LoVo (cell line): ENCODE results near the gene BBIP1.
"Not testable (repeated sequence)": the region's sequence is repeated elsewhere in the genome, so short reads cannot be mapped to it uniquely, and the experiment has no call there.

Source experiments
- DNase-seq: peaks from one replicate; pipeline ENCODE4 v3.0.0-alpha.2; 2016; ENCODE audit warnings: low spot score

BBIP1 gene

DNA sequence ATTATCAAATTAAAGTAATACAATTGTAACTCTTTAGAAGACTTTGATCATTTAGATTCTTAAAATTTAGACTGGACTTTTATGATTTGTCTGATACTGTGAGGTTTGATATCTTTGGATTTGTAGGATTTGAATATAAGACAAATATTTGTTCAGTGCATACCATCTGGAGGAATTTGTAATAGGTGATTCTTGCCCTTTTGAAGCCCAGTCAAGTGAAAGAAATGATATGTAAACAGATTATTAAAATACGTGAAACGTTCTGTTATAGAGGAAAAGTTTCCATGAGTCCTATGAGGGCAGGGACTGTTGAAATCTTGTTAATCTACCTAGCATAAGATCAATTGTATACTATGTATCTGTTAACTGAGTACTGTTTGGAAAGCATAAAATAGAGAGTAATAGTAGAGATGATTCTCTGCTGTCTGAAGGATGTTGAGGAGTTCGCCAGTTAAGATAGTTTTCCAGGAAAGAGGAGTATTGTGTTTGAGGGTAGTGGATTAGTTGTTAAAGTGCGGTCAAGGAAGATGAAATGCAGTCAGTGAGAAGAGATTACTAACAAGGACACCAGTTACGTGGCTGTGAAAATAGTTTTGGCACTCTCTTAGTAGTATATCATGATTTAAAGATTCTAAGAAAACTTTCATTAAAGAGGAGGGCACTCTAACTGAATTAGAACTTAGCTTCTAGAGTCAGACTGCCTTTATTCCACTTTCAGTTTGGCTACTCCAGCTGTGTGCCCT is 32.9 kb downstream of the BBIP1 start:
- no peak for DNase-seq

DNA sequence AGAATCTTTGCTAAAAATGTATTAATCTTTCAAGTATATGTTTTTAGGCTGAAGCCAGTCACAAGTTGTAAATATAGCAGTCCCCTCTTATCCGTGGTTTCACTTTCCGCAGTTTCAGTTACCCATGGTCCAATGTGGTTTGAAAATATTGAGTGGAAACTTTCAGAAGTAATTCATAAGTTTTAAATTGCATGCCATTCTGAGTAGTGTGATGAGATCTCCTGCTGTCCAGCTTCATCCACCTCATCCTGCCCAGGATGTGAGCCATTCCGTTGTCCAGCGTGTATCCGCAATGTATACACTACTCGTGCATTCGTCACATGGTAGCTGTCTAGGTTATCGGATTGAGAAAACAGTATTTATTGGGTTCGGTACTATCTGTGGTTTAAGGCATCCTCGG is 35.1 kb downstream of the BBIP1 start:
- DNase-seq, result no peak

DNA sequence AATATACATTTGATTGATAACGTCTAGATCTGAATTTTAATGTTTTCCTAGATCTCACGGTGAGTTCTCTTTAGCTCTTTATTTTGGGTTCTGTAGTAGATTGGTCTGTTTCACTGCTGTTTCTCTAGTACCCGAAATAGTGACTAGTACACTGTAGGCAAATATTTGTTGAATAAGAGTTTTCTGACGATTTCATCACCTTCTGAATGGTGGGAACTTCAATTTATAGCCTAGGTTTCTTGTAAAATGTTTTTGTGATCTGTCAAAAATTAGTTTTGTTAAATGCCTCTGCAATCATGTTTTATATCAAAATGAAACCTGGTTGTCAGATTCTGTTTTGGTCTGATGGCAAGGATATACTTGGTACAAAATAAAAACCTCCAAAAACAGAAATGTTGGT is 37.1 kb downstream of the BBIP1 start:
- DNase-seq, result no peak

DNA sequence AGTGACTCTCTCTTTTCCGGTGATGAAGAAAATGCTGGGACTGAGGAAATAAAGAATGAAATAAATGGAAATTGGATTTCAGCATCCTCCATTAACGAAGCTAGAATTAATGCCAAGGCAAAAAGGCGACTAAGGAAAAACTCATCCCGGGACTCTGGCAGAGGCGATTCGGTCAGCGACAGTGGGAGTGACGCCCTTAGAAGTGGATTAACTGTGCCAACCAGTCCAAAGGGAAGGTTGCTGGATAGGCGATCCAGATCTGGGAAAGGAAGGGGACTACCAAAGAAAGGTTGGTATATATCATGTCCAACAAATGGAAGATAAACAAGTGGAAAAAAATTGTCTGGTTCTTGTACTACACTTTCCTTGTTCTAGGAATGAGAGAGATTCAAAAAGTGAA is 37.7 kb downstream of the BBIP1 start:
- DNase-seq, result no peak

DNA sequence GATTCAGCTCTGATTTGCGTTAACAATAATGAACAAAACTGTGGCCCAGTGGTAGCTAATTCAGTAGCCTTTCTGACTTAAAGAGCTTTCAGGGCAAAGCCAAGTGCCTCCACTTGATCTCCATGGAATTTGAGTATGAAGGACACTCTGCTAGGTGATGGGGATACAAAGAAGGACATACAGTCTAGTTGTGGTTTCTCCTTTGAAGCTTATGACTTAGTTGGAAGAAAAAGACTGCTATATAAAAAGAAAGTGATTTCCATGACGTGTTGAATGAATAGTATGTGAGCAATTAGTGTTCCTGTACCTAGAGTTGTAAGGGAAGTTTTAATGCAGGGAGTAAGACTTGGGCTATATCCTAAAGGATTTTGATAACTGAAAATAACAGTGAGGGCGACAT is 39.0 kb downstream of the BBIP1 start:
- no peak for DNase-seq

DNA sequence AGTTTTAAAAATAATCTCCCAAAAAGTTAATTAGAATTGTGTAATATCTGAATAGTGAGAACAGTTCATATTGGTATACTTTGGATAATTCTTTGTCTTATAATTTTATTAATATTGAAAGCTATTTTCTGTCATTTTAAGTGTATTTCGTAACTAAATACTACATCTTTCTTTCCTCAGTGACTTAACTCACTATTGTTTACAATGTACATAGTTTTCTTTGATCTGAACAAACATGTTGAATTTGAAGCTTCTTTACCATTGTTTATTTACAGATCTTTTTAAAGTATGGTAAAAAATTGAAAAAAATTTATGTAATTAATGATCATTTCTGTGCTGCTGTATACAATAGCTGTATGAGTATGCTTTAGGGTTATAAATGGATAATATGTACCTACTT is 42.2 kb downstream of the BBIP1 start:
- DNase-seq, result no peak

DNA sequence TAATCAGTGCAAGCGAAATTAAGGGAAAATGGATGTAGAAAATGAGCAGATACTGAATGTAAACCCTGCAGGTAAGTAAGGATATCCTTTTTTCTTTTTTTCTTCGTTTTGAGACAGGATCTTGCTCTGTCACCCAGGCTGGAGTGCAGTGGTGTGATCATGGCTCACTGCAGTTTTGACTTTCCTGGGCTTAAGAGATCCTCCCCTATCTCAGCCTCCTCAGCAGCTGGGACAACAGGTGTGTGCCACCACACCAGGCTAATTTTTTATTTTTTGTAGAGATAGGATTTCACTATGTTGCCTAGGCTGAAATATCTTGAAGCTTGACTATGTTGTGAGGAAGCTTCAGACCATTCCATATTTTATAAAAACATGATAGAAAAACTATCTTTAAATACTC is 43.0 kb downstream of the BBIP1 start:
- DNase-seq, result no peak

DNA sequence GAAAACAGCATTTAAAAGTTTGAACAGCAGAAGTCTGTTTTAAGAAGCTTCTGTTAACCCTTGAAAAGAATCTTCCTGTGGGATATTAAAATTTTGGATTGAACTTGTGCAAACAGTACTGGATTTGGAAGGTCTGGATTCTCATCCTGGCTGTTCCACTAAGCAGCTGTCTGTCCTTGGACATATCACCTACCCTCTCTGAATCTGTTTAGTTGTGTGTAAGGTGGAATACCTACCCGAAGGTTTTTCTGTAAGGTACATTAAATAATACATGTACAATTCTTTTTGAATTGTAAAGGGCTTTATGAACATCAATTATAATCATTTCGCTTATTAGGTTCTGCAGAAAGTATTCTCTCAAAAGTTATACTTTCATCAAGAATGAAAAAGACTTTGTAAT is 45.0 kb downstream of the BBIP1 start:
- no peak for DNase-seq

DNA sequence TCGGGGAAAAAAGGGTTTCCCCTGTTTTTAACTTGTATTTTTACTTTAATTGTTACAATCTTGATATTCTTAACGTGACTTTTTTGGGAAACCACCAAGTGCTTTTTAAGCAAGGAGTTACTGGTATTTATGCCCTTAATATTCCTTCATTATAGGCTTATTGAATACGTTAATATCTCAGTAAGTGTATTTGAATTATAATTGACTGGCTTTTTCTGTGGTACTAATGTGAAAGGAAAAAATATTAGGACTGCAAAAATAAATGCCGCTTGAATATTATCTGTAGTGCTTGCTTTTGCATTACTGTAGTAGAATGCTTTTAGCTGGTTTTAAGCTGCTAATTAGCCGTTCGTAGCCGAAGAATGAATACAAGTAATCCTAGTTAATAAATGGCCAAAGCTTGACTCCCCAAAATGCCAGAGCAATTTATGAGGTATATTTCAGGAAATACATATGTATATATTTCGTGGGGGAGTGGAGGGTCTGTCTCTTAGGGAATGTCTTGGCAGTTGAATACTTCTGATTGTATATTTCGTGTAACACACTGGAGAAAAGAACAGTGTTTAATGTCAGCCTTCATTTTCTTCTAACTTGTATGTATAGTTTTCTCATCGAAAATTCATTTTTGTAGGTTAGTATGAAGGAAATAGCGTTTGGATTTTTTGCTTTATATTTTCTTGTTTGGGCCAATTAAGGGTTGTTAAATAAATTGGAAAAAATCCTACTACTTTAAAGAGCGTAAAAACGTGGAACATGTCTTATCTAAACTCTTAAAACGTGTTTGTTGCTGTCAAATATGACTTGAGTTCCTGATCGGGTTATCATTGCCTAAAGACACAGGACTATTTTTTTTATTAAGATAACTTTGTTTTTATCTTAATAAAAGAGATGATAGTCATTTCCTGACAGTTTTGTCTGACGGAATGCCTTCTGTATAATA is 45.7 kb downstream of the BBIP1 start:
- no peak for DNase-seq

DNA sequence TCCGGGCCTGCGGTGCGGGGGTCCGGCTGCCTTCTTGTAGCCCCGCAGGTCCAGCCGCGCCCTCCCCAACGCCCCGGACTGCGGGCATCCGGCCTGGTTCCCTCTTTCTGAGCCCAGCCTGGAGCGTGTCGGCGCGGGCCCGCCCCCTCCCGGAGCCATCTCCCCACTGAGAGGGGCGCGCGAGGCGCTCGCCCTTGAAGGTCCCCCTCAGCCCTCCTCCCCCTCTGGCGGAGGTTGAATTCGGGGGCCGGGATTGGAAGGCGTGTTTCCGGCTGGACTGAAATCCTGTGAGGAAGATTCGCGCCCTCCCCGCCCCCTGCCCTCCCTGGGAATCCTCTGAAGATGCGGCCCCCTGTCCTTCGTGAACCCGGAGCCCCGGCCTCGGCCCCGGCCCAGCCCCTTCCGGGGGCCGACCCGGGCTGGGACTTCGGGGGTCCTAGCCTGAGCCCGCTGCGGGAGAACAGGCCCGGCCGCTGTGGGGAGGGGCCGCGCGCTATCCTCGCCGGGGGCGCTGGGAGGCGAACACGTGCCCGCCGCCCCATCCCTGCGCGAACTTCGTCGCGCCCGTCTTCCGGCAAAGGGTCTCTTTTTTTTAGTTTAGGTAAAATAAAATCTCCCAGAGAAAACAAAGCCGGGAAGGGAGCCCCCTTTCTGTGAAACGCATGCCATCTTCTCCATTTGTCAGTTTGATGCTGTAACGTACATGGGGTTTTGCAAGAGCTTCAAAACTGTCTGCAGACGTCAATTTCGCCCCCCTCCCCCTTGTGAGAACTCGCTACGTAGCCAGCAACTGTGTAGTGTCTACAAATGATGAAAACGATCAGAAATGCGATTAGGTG is 46.6 kb downstream of the BBIP1 start:
- DNase-seq, result peak; percentile 44

DNA sequence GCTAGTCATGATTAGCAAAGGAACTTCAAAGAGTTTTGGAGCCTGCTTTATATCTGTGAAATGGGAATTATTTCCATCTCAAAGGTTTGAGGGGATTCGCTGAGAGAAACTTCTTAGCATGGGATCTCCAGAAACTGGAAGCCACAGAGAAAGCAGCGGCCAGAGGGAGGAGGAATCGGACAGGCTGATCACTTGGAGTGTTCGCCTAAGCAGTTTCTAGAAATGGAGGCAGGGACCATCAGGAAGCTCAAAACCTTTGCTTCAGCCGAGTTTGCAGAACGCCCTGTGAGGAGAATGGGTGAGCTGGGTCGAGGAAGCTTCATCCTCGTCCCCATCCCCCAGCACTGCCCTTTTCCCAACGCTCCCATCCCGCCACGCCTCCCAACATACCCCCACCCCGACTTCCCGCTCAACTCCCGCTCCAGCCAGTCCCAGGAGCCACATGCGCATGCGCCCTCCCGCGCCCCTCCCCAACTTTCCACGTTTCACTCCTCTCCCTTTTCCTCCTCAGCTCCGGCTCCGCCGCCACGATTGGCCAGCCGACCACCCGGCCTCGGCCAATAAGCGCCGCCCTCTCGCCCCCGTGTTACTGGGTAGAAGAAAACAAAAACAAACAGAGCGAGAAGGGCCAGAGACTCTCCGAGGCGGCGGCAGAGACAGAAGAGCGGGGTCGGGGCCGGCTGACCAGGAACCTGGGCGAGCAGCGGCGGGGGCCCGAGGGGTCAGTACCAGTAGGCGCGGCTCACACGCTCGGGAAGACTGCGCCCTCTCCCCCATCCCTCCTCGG is 47.5 kb downstream of the BBIP1 start, which contains the start of gene PDCD4:
Gene PDCD4, plus strand, starts transcription at position 631 of the 787 bp plus-strand sequence. CDS start 4,100 bp downstream, outside the sequence.
- peak; percentile 96 for DNase-seq

DNA sequence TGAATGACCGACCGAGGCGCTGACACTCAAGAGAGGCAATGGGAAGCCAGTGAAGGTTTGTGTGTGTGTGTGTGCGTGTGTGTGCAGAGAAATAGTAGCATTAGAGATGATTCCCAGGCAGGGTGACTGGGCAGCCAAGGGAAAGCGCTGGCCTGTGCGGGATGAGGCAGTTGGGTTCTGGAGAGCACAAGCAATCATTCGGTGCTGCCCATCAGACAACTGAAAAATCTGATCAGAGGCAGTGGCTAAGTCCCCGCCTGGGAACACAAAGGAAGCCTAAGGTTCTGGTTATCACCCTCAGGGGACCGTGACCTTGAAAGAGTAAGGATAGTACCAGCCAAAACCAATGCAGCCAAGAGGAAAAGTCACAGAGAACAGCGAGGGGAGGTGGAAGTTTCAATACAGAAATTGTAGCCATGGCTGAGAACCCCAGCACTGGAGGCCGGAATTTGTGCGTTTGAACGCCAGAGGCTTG is 48.1 kb downstream of the BBIP1 start:
- no peak for DNase-seq

DNA sequence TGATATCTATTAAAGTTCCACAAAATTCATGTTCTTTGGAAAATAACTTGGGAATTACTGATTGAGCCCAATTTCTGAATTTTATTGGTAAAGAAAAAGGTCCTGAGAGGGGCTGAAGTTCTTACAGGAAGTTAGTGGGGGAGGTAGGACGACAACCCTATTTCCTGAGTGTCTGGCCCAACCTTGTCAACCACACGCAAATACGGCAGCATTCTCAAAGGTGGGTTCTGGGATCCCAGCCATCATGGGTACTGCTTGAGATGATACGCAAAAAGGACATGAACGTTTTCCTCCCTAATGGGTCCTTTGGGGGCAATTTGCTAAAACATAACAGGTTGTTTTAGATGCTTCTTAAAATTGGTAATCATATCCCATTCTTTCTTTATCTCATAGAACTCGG is 50.0 kb downstream of the BBIP1 start:
- DNase-seq, result no peak

DNA sequence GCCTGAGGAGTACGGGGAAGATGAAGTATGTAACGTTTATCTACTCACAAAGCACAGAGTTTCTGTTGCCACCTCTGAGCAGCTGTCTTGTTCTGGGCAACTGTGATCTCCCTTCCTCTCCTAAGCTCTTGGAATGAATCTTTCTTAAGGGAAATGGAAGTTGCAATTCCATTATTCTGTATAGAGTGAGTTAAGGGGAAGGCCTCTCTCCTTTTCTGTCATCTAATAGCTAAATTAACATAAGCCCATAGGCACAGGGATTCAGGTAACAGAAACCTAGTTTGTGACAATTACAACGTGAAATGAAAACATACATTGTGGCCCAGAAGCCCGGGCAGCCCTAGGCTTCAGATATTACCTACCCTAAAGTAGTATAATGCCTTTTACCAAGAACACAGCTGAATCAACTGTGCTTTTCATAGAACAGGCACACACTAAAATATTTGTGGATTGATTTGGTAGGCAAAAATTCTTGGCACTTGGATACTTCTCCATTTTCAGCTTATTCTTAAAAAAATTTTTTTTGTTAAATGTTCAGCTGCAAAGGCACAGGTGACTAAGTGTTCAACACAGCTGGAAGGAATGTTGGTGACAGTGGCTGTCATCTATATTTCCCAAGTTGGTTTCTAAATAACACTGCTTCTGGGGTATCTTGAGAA is 51.0 kb downstream of the BBIP1 start:
- no peak for DNase-seq

DNA sequence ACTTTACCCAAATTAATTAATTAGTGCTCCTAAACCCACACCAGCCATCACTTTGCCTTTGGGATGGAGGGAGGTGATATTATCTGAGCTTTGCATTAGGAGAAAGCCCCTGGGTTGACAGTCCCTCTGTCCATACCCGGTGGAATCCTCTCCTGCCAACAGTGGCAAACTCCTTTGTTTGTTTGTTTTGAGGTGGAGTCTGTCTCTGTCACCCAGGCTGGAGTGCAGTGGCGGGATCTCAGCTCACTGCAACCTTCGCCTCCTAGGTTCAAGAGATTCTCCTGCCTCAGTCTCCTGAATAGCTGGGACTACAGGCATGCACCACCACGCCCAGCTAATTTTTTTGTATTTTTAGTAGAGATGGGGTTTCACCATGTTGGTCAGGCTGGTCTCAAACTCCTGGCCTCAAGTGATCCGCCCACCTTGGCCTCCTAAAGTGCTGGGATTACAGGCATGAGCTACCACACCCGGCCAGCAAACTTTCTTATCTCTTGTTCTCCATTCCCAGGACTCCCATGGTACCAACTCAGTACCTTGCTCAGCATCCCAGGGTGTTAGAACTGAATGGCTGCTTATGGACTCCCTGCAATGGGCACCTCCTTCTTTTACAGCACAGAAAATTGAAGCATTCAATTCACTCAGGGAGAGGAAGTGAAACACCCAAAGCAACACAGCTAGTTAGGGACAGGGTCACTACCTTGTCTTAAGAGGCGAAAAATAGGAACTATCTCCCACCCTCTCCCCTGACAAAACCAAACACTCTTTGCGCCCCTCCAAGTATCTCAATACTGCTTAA is 51.8 kb downstream of the BBIP1 start:
- DNase-seq, result not testable (repeated sequence)

DNA sequence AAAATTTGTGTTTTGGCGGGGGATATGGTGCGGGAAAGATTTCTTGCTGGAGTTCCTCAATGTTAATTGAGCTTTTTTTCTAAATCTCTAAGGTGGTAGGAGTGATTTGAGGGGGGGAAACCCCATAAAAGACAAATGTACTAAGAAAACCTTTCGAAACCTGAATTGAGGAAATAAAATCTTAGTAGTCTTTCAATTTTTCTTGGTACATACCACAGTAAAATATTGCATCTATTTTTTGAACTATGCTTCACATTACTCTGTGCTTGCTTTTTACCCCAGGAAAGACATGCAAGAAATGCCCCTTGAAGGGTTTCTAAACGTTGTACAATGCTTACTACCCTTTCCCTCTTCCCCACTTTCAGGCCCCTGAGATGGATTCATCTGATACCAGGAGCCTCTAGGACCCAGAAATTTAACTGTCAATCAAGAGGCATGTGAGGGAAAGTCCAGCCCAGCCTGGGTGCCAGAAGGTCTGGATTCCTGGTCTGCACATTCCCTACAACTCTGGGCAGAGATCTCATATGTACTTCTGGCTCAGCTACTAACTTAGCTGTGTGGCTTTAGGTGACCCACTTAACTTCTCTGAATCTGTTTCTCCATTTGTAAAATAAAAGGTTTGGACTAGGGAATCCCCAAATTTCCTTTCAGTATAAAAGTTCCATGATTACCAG is 53.0 kb downstream of the BBIP1 start:
- DNase-seq, result no peak

DNA sequence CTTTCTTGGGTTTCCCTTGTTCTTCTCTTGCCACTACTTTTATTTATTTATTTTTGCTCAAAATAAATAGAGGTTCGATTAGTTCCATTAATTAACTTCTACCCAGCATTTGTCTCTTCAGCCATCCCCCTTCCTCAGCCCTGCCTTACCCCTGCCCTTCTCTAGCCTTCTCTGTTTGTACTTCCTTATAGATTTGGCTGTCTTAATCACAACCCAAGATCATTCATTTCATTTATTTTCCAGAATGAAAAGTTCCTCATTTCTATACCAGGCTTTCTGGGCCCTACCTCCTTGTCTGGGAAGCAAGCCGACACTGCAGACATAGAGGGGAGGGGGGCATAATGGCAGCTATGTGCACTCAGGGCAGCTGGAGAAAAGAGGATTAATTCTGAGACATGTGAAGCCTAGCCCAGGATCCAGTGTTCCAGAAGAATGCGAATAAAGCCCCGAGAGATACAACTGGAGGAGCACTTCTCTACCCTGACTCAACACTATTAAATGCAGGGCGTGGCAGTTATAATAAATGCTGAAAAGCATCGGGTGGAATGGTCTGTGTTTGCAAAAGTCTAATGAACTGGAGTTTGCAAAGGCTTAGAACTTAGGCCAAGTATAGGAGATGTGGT is 53.7 kb downstream of the BBIP1 start:
- peak; percentile 84 for DNase-seq

DNA sequence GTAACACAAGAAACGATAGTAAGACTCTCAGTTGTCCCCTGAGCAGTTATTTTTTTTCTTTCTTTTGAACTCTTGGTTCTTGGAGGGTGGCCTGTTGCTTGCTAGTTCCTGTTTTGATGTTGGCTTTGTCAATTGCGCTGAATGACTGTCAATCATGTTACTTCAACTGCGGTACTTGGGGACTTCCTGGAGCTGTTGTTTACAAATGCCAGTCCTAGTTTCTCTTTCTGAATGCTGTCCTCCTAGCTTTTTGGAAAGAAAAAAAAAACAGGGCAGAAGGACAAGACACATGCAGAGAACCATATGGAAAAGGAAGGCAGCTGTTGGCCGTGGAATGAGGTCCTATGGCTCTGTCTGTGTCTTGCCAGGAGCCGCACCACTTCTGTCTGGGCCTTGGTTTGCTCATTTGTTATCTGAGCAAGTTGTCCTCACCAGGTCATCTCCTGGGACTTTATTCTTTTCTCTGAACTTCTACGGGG is 54.3 kb downstream of the BBIP1 start:
- peak; percentile 65 for DNase-seq

DNA sequence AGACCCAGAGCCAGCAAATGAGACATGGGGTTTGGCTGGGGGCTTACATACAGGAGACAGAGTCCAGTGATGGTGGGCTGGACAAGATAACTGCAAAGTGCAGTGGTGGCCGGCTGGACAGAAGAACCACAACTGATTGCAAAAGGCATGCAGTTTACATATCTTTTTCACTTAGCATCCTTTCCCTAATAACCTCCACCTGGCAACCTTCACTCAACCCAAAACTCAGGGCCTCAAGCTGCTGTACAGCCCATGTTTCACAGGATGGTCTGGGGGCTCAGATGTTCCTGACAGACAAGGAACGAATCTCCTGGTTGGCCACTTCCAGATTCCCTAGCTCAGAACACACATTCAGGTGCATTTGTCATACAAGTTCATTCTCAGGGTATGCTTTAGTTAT is 55.0 kb downstream of the BBIP1 start:
- DNase-seq, result no peak
